BJ (cell line): Measurements from ENCODE around the gene PSMA4. TPM values are rescaled to one million over a fixed set of nuclear protein-coding genes. Genes with fewer than 3 reads are reported as not detected.

Source experiments
- CTCF ChIA-PET: fragments of 350-600 bp; formaldehyde crosslinking; extraction: SDS; loops from one replicate; lab custom pipeline; 2021; ENCODE audit warnings: antibody characterized with exemption, inconsistent platforms; lab: Yijun Ruan, JAX
- POLR2A ChIA-PET: fragments of 300-600 bp; sonication (Branson Sonifier 250); formaldehyde crosslinking; extraction: SDS; loops from one replicate; lab custom pipeline; 2021; ENCODE audit warnings: antibody characterized with exemption; lab: Charles Lee
- DNase-seq: peaks from one replicate; pipeline ENCODE4 v3.0.0-alpha.2; 2011; ENCODE audit warnings: low read depth
- H3K27me3 ChIP-seq: 2 replicates; pipeline ENCODE4 v1.6.0; 2011; ENCODE audit warnings: low read length; ENCODE audit not compliant: control insufficient read depth, insufficient read depth
- H3K36me3 ChIP-seq: 2 replicates; pipeline ENCODE4 v1.5.1; 2011; ENCODE audit warnings: low read length; ENCODE audit not compliant: control insufficient read depth, insufficient read depth
- H3K4me3 ChIP-seq: 2 replicates; pipeline ENCODE4 v1.5.1; 2011; ENCODE audit warnings: low read depth, mild to moderate bottlenecking, control low read depth, low read length
- CTCF ChIP-seq: IDR thresholded peaks from 2 replicates; pipeline ENCODE4 v1.5.1; 2011; ENCODE audit warnings: low read depth, mild to moderate bottlenecking, control low read depth, inconsistent platforms, low read length, moderate library complexity; ENCODE audit not compliant: insufficient read depth
- polyA plus RNA-seq: library from polyadenylated mRNA; depleted of rRNA; stranded (reverse); fragments of >200 nt; gene quantifications from 2 replicates; pipeline ENCODE4 v1.2.3, GENCODE V29; 2011

The PSMA4 gene
- polyA plus RNA-seq, 1 experiment: 115 TPM

GRCh38 chr15:78563092-78563491 is 22.8 kb downstream of the PSMA4 start:
- no peaks in the 10 kb centered on the region for H3K27me3 ChIP-seq
- CTCF ChIA-PET: interaction anchor here (1.0 kb wide), 1 partner anchor 11 kb away, joined by 3 read pairs; no protein-coding TSS in a partner anchor
- TF ChIP-seq CTCF: no peak
- H3K36me3 ChIP-seq: no peaks in the 10 kb centered on the region
- DNase-seq: no peak
- H3K4me3 ChIP-seq: no peak overlapping the region
- POLR2A ChIA-PET: no interaction called here

- H3K27me3 ChIP-seq: no peaks in the 10 kb centered on the region
- no peak for TF ChIP-seq CTCF
- ChIA-PET CTCF (interaction anchor here (1.6 to 1.8 kb wide), 2 partner anchors 14 to 19 kb away, joined by 4 to 5 read pairs; no protein-coding TSS in a partner anchor), POLR2A (interaction anchor here (0.6 kb wide), 1 partner anchor 12 kb away, joined by 8 read pairs; no protein-coding TSS in a partner anchor)
- DNase-seq: no peak
- no peaks in the 10 kb centered on the region for H3K36me3 ChIP-seq
- H3K4me3 ChIP-seq: peak overlapping the region; percentile 58
Measured at GRCh38 chr15:78564743-78565096, 24.5 kb downstream of the PSMA4 start.

- no peaks in the 10 kb centered on the region for H3K27me3 ChIP-seq
- ChIA-PET POLR2A (interaction anchor here (0.6 kb wide), 1 partner anchor 12 kb away, joined by 8 read pairs; no protein-coding TSS in a partner anchor), CTCF (interaction anchor here (0.7 to 1.8 kb wide), 4 partner anchors 8 to 34 kb away, joined by 3 to 8 read pairs (median 4); no protein-coding TSS in a partner anchor)
- peak; percentile 18 for DNase-seq
- peak within 1 kb of the TSS; percentile 58 for H3K4me3 ChIP-seq
- no peak for TF ChIP-seq CTCF
- H3K36me3 ChIP-seq: no peaks in the 10 kb centered on the region
Measured at GRCh38 chr15:78565097-78565950, 25.1 kb downstream of the PSMA4 start, which contains the start of gene CHRNA5. TSS of gene CHRNA5 (plus strand) at chr15:78565520. CDS start at chr15:78565720, 200 bp downstream.

- H3K27me3 ChIP-seq: no peaks in the 10 kb centered on the region
- TF ChIP-seq CTCF: peak; percentile 26; the same call in 1 of the 2 replicates
- DNase-seq: no peak
- no peaks in the 10 kb centered on the region for H3K36me3 ChIP-seq
- ChIA-PET POLR2A (no interaction called here), CTCF (interaction anchor here (0.6 to 1.8 kb wide), 5 partner anchors 9 to 35 kb away, joined by 3 to 8 read pairs (median 4); no protein-coding TSS in a partner anchor)
- peak overlapping the region; percentile 58 for H3K4me3 ChIP-seq
Measured at GRCh38 chr15:78565951-78566774, 25.9 kb downstream of the PSMA4 start.
